ENCODE results near the gene NNMT.
A peak's percentile ranks its signal among the peaks of the same experiment; 100 is the strongest.

Gene NNMT

DNA sequence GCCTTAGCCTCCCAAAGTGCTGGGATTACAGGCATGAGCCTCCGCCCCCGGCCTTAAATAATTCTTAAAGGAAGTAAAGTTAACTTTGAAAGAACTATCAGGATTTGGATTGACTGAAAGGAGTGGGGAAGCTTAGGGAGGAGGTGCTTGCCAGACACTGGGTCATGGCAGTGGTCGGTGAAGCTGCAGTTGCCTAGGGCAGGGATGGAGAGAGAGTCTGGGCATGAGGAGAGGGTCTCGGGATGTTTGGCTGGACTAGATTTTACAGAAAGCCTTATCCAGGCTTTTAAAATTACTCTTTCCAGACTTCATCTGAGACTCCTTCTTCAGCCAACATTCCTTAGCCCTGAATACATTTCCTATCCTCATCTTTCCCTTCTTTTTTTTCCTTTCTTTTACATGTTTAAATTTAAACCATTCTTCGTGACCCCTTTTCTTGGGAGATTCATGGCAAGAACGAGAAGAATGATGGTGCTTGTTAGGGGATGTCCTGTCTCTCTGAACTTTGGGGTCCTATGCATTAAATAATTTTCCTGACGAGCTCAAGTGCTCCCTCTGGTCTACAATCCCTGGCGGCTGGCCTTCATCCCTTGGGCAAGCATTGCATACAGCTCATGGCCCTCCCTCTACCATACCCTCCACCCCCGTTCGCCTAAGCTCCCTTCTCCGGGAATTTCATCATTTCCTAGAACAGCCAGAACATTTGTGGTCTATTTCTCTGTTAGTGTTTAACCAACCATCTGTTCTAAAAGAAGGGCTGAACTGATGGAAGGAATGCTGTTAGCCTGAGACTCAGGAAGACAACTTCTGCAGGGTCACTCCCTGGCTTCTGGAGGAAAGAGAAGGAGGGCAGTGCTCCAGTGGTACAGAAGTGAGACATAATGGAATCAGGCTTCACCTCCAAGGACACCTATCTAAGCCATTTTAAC is at the start of gene NNMT:
TSS of gene NNMT (plus strand) at position 724 of the 929 bp plus-strand sequence. CDS start at position 882, 158 bp downstream.
- DNase-seq: no peak

DNA sequence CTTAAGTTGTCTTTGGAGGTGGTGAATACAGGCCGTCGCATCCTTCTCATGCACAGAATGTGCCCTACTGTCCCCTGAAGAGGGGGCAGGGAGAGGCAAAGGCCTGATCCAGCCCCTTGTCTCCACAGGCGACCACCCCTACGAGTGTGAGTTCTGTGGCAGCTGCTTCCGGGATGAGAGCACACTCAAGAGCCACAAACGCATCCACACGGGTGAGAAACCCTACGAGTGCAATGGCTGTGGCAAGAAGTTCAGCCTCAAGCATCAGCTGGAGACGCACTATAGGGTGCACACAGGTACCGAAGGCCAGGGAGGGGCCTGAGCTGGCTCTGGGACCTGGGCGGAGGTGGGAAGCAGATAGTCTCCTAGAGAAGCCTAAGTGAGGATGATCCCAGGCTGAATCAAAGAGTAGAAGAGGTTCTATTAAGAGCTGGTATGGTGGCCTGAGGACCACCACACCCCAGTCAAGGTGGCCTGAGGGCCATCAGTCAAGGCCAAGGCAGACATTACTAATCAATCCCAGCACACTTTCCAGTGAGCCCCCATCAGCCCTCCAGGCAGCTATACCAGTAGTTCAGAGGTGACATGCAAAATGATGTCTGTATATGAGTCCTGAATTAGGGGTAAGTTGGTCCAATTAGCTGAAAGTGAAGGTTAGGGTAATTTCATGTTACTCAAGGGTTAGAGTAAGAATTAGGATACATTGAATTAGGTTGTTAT is 49.0 kb upstream of the NNMT start:
- DNase-seq: no peak

DNA sequence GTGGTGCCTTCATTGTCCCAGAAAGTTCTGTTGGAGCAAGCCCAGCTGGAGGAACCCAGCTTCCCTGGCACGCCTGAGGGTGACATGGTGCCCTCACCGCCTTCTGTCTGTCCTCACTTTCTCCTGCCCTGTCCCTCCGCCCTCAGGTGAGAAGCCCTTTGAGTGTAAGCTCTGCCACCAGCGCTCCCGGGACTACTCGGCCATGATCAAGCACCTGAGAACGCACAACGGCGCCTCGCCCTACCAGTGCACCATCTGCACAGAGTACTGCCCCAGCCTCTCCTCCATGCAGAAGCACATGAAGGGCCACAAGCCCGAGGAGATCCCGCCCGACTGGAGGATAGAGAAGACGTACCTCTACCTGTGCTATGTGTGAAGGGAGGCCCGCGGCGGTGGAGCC is 46.0 kb upstream of the NNMT start:
- DNase-seq: no peak

DNA sequence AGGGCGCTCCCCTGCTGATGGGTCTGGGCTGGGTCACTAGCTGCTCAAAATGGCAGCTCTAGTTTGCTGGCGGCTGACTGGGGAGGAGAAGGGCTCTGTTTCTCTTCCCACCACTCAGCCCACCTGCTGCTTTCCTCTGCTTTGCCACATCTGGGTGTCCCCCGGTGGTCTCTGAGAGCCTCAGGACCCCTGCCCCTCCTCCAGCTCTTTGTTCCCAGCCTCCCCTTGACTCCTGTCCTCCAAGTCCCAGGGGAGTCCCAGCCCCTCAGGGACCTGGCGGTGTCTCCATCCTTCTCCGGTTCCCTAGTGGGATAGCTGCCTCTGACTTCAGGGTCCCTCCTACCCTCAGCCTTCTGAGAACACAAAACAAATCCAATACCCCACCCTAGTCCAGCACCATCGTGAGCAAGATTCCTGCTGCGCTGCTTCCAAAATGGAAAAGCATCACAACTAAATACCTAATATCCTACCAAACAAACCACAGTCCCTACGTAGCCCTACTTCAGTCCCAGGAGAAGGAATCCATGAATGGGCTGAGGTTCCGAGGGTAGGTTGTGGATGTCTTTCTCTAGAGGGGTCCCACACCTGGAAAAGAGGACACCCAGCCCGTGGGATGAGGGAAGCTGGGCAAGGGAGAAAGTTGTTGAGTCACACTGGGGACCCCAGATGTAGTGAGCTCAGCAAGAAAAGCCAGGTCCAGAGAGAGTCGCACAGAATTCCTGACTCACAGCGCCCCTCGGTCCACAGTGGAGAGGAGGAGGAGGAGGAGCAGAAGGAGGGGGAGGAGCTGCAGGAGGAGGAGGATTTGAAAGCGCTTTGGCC is 45.0 kb upstream of the NNMT start:
- no peak for DNase-seq

DNA sequence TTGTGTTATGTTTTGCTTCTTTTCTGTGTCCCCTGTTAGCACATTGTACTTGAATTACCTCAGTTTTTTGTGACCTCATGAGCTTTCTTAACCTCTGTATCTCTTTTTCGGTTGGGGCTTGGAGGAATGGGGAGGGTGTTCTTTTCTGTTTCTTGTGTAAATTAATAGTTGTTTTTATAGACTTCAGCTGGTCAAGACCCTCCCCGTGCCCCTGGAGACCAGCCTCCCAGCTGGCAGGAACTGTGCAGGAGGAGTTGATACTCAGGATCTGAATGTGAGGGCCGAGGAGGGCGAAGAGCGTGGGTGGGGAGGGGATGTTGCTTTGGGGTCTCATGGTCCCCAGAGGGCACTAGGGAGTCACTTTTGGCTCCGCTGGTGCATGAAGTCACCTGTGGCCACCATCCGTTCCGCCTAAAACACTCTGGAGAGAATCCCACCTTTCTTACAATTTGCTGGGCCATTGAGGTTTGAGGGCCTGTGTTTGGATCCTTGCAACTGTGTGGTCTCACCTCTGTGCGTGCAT is 44.3 kb upstream of the NNMT start:
- no peak for DNase-seq

DNA sequence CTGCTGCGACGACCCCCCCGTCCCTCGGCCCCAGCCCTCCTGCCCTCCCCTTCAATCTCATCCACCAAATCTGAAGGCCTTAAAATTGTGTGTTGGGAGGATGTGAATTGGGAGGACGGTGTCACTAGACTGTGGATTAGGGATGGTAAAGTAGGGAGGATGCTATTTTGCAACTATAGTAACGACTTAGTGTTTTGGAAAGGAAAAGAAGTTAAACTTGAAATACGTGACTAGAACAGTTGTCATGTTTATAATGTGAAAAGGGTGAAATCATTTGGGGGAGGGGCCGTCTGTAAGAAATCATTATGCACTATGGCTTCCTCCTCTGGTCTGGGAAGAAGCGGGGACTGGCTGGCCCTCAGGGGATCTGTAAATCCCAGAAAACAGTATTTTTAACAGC is 43.4 kb upstream of the NNMT start:
- DNase-seq: no peak

DNA sequence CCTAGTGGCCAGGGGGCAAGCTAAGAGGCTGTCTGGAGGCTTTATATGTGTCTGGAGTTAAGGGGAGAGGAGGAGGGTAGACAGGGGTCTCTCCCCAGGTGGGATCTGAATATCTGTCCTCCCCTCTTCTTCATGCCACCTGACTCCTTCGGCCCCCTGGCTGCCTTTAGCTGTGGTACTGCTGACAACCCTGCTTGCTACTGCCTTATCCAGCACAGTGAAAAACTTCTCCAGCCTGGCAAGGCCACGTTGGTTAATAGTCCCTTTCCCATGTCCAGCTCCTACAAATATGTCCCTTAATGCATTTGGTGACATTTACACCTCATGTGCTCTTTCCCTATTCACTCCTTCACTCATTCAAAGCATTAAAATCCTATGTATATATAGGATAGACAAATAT is 42.4 kb upstream of the NNMT start:
- no peak for DNase-seq

DNA sequence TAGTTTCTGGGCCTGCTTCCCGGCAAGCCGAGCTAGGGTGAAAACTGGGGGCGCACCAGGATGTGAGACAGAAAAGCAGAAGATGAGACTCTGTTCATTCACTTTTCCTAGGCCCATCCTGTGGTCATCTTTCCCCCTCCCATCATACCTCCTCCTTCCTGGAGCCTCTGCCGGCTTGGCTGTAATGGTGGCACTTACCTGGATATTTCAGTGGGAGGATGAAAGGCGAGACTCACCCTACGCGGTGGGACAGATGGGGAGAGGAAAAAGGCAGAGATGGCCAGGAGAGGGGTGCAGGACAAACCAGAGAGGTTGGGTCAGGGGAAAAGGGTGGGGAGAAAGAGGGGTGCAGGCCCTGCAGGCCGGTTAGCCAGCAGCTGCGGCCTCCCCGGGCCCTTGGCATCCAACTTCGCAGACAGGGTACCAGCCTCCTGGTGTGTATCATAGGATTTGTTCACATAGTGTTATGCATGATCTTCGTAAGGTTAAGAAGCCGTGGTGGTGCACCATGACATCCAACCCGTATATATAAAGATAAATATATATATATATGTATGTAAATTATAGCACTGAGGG is 41.5 kb upstream of the NNMT start:
- no peak for DNase-seq

DNA sequence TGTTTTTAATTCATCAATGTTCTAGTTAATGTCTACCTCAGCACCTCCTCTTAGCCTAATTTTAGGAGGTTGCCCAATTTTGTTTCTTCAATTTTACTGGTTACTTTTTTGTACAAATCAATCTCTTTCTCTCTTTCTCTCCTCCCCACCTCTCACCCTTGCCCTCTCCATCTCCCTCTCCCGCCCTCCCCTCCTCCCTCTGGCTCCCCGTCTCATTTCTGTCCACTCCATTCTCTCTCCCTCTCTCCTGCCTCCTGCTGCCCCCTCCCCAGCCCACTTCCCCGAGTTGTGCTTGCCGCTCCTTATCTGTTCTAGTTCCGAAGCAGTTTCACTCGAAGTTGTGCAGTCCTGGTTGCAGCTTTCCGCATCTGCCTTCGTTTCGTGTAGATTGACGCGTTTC is 40.9 kb upstream of the NNMT start:
- no peak for DNase-seq

DNA sequence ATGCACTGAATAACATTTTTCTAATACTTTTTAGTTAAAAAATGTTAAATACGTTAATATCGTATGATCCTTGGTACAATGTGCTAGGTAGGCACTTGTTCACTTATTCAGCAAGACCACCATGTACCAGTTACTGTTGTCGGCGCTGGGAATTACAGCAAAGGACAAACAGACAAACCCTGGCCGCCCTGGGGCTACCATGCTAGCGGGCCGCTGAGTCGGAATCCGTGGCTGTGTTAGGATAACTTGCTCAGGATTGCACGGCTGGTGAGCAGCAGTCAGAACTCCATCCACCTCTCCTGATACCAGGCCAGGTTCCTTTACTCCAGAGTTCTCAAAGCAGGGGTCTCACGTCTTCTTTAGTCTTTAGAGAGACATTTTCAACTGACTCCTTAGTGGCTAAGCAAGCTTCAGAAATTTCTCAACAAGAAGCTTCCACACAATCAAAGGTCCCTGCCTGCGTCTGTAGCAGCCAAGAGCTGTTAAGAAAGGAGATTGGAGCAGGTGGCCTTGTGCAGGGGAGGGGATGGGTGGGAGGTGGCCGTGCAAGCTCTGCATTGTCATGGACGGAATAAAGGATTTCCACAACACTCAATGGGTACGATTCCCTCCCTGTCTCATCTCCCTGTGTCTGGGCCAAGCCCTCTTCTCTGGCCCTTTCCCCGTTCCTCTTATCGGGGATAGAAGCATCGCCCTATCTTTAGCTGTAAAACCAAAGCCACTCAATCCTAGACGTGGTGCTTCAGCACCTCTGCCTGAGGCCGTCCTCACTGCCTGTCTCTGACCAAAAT is 39.8 kb upstream of the NNMT start:
- no peak for DNase-seq

DNA sequence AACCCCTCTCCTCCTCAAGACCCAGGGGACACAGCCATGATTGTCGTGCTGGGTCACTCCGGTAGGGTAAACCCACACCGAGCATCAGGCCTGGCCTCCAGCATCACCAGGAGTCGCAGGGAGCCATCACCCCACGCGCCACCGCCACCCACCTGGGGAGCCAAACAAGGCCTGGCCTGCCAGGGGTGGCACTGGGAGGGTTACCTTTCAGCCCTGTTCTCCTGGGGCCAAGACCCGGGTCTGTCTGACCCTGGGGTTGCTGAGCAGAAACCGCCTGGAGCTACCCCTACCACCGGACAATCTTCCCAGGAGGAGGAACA is 39.3 kb upstream of the NNMT start:
- DNase-seq: no peak

DNA sequence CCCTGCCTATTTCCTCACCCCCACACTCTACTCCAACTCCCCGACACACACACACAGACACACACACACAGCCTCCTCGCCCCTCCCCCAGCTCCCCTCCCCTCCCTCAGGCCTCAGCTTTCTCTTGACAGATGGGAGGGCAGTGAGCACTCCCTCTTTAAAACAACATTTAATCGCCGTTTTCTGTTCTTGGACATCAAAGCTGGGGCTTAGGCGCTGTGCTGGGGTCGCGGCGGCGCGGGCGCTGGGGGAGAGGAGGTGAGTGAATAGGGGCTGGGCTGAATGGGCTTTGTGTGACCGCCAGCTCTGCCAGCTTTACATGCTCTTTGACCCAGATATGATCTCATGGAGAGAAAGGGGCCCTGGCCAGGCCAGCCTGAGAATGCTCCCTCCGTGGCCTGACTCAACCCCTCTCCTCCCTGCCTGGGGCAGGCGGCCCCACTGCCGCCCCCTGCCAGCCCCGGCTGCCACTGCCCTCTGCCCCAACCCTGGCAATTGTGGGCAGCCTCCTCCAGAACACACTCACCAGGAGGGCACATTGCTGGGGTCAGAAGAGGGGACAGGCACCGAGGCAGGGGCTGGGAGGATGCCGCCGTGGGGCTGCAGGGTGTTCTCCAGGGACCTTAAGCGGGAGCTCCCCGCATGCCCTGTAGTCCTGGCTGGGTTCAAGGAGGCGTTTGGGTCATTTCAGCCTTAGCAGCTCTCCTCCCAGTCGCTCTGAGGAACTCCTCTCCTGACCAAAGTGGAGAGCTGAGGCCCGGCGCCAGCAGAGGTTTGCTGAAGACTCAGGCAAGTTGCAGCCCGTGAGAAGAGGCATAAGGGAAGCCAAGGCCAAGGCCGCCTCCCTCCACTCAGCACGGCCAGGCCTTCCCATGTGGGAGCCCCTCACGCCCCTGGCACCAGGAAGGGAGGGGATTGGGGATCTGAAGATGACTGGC is 38.3 kb upstream of the NNMT start:
- DNase-seq: no peak

DNA sequence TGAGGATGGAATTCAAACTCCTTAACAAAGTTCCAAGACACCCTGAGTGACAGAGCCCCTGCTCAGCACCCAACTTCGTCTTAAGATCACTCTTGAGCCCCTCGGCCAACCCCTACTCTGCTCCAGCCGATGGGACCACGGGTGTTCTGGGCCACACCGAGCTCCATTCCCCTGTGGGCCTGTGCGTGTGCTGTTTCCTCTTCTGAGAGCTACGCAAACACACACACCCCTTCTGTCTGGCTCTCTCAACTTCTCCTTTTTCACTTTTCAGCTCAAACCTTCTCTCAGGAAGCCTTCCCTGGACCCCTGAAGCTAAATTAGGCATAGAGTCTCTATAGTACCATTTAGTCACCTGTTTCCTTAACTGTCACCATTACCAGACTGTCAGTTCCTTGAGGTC is 37.5 kb upstream of the NNMT start:
- no peak for DNase-seq

DNA sequence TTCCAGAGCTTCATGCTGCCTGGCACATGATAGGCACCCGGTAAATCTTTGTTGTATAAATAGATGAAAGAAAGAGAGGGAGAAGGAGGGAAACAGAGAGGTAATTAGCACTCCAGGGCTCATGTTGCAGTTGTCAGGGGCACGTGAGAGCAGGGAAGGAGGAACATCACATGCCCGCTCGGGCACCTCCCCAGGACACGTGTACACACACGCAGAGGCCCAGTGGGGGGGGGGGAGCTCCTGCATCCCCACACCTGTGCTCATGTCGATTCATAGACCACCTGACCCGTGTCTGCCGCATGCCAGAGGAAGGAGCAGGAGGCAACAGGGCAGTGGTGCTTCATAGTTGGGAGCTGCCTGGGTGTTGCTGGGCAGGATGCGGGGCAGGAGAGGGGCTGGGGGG is 37.1 kb upstream of the NNMT start:
- peak; percentile 10 for DNase-seq

DNA sequence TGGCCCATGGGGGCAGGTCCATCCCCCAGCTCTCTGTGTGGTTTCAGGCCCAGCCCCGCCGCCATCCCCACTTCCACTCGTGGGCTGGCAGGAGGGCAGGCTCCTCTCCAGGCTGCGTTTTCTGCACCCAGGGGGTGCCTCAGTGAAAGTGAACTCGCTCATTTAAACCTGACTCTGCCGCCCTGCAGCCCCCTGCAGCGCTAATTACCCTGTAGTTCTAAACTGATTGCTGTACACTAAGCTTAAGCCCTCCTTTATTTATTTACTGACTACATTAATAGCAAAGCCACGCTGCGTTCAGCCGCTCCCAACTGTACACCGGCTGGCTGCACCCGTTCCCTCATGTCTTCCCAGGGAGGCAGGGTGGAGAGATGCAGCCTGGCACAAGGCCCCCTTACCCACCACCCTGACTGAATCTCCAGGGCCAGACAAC is 36.6 kb upstream of the NNMT start:
- peak; percentile 57 for DNase-seq

DNA sequence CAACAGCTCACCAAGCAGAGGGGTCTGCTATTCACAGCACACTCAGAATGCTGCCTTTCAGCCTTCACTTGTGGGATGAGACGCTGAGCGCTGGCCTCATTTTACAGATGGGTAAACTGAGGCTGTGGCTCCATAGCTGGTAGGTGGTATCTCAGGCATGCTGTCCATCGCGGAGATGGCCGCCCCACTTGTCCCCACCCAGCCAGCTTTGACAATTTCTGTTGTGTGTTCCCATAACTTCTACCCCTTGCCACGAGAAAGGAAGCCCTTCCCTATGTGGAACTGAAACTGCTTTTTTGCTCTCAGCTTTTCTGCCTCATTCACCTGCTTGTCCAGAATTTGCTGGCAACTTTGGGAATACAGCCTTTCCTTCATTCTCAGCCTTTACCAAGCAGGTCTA is 36.1 kb upstream of the NNMT start:
- no peak for DNase-seq

DNA sequence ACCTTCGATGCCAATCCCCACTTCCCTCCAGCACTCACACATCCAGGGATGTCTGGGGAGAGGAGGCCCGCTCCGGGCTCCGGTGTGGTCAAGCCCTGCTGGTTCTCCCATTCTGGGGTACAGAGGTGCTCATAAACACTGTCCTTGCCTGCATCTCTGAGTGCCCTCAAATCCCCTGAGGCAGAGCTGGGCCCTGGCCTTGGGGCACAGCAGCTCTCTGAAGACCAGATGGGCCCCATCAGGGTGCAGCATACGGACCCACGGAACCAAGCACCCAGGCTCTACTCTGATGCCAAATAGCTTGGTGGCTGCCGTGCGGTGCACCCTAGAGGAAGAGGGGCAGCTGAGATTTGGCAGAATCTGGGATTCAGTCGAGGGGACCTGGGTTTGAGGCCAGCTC is 35.7 kb upstream of the NNMT start:
- DNase-seq: no peak

DNA sequence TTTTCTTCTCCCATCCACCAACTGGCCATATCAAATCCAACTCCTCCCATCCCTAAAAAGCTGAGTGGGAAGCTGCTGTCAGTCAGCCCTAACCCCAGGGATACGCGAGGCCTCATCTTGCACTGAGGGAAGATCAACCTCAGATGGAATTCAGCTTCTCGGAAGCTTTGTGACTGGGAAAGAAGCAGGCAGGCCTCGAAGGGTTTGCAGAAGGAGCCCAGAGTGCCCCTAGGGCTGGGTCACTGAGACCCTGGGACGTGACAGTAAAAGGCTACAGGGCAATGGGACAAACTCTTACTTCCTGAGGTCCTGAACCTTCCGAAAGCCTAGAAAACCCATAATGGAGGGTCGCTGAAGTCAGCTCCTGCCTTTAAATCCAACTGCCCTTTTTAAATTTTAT is 34.4 kb upstream of the NNMT start:
- DNase-seq: no peak

DNA sequence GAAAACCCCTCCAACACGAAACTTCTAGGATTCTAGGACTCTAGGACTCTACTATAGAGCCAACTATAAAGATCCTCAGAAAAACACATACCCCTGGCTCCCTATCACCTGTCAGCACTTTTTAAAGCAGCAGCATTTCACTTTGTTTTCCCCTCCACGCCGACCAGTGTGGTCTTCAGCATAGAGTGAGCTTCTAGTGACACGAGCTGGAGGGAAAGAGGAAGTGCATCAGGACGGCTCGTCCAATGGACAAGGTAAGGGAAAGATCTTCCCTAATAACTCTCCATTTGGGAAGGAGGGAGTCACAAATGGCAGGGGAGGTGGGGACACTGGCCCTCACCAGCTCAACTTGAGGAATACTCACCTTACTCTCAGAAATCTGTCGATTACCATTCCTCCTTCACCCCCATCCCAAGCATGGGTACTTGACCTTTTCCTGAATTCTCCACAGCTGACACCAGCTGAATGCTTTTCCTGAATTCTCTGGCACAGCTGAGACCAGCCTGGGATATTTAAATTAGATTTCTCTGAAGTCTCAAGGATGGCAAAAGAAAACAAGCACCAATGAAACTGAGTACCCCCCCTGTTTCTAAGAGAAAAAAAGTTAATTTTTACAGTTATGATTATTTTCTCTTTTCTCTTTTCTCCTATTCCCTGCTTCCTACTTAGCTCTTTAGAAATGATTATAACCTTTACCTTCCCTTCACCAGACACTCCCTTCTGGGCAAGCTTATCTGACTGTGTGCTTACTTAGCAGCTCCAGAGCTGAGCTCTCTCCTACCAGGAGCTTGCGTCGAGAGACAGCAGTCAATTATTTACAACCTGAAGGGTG is 33.3 kb upstream of the NNMT start:
- DNase-seq: peak; percentile 72

All from NCI-H1092 treated with DMSO at 0.1 percent for 48 hours (cell line).